ENCODE measurements around the gene ADCY7.

The ADCY7 gene

DNA sequence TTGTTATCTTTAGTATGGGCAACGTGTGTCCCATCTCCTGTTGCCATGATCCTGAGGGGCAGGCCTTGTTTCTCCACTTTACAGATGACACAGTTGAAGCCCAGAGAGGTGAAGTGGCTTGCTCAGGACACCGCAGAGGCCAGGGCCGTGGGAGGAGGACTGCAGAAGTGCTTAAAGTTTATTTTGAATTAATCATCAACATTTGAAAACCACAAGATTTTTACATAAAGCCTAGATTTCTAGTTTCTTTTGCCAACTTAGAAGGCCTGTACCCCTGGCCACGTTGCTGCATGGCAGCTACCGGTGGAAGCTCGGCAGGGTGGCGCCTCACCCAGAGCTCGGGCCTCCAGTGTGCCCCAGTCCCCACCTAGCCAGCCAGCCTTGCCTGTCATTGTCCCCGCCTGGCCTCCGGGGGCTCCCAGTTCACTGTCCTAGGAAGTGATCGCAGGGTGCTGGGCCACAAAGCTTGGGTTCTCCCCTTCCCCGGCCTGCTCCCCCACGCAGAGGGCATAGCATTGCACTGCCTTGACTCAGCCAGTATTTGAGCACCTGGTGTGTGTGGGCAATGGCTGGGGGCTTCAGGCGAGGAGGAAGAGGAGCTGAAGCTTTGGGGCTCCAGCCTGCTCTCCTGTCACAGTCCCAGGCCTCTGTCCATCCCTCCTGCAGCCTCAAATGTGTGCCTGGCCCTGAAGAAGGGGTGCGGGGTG lies 14.8 kb upstream of the ADCY7 start:
- no peak for DNase-seq

DNA sequence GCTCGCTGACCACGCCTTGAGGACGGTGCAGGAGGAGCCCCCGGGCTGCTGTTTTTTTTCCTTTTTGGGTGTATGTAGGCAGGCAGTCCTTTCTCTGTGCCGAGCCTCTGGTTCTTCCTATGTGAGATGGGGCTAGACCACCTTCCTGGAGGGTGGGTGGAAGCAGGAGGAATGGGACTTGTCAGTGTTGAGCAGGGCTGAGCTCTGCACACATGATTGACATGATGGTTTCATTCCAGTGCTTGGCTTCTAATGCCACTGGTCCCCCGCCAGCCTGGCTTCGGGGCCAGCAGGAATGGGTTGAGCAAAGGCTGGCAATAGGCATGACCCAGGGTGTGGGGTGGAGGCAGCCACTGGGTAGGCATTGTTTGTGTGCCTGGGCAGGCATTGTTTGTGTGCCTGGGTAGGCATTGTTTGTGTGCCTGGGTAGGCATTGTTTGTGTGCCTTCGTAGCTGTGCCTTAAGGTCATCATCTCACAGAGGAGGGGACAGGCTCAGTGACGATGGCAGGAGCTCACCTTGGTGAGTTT lies 14.2 kb upstream of the ADCY7 start:
- DNase-seq: no peak

GRCh38 chr16:50252874-50253513 lies 13.4 kb upstream of the ADCY7 start:
- no peak for DNase-seq

DNA sequence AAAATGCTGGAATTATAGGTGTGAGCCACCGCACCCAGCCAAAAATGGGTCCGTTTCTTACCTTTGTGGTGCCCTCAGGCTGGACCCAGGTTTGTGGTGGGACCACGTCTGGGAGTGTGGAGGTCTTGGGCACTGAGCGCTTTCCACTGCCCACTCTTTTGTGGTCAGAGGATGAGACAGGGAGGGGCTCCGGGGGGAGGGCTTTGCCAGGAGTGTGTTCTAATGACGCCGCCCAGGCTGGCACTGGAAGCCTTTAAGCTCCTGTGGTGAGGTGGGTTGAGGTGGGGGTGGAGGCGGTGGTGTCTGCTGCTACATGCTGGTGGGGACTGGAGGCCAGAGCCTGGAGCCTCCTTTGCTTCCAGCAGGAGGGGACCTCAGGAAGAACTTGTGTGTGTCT lies 12.8 kb upstream of the ADCY7 start:
- DNase-seq: no peak

GRCh38 chr16:50254072-50254471 lies 12.3 kb upstream of the ADCY7 start:
- DNase-seq: no peak

DNA sequence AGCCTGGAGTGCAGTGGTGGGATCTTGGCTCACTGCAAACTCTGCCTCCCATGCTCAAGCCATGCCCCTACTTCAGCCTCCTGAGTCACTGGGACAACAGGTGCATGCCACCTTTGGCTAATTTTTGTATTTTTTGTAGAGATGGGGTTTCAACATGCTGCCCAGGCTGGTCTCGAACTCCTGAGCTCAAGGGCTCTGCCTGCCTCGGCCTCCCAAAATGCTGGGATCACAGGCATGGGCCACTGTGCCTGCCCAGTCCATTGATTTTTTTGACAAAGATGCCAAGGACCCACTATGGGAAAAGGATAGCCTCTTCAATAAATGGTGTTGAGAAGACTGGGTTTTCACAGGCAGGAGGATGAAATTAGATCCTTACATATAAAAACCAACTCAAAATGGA lies 10.8 kb upstream of the ADCY7 start:
- no peak for DNase-seq

DNA sequence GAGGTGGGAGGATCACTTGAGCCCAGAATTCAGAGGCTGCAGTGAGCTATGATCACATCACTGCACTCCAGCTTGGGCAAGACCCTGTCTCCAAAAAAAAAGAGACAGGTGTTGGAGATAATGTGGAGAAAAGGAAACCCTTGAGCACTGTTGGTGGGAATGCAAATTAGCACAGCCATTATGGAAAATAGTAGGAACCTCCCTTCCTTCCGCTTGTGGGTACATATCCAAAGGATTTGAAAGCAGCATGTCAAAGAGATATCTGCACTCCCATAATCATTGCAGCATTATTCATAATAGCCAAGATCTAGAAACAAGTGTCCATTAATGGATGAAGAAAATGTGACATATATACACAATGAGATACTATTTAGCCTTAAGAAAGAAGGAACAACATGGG lies 9.7 kb upstream of the ADCY7 start:
- DNase-seq: no peak

GRCh38 chr16:50257876-50258275 lies 8.5 kb upstream of the ADCY7 start:
- no peak for DNase-seq

DNA sequence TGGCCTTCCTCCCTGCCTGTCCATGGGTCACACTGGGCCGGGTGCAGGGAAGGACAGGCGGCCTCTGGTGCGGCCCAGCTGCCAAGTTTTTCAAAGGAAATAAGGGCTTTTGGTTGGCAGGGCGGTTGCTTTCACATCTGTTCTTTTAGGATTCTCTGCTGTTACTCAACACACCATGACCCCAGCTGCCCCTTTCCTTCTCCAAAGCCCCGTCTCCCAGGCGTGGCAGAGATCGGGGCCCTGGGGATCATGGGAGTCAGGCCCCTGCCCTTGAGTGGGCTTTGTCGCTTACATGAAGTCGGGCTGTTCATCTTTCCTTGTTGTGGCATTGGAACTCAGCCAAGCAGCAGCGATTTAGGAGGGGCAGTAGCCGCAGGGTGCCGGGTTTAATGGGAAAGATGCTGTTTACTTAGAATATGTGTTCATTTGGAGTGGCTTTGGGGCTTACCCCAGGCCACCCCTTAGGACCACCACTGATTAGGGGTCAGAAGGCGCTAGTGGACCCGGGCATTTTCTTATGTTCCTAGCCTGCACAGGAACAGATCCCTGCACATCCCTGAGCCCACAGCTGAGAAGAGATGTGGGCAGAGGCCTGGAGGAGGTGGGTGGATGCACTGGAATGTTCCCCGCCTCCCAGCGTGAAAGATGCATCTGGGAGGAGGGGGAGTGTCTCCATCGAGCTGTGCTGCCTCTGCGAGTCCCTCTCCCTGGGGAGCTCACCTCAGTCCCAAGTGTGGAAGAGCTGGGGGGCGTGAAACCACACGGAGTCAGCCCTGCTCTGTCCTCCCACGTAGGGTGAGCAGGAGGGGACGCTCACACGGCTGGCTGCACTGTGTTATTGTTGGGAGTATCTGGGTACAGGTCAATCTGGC lies 6.8 kb upstream of the ADCY7 start:
- no peak for DNase-seq

- no peak for DNase-seq
Observed at GRCh38 chr16:50260206-50261159, 5.9 kb upstream of the ADCY7 start.

DNA sequence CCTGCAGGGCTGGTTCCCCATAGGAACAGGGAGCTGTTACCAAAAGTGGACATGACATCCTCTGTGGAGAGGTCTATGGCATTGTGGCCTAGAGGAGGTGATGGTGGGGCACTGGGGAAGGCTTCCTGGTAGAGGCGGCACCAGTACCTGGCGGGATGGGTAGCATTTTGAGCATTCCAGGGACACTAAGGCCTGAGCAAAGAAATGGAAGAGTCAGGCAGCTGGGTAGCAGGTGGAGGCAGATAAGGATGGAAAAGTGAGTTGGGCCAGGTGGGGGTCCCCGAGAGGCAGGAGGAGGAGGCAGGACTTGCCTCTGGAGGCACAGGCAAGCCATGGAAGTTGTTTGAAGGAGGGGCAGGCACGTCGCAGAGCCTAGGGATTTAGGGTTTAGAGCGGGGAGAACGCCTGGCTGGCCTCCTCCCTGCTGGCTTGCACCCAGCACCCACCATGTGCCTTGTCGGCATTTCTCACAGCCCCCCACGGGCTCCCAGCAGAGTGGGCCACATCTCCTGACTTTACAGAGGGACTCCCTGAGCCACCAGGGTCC lies 5.1 kb upstream of the ADCY7 start:
- no peak for DNase-seq

GRCh38 chr16:50261707-50262235 lies 4.6 kb upstream of the ADCY7 start:
- DNase-seq: peak; percentile 21

- DNase-seq: no peak
Observed at GRCh38 chr16:50263060-50263909, 3.1 kb upstream of the ADCY7 start.

- no peak for DNase-seq
Observed at GRCh38 chr16:50263940-50264929, 2.1 kb upstream of the ADCY7 start.

DNA sequence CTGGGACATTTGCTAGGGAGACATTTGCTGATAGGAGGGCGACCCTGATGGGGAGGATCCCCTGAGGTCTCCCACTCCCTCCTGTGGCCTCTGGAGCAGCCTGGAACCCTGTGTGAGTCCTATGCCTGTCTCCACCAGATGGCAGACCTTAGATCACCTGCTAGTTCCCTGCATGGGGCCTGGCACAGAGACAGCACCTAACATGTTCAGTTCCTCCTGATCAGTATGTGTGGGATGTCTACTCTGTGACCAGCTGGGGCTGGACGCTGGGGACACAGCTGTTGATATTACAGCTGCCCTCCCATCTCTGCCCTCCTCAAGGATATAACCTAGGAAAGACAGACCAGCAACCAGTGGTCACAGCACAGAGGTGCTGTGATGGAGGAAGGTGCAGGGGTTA lies 1.1 kb upstream of the ADCY7 start:
- no peak for DNase-seq

- no peak for DNase-seq
Observed at GRCh38 chr16:50265716-50266336, 525 bp upstream of the ADCY7 start.

GRCh38 chr16:50267151-50267631 lies 840 bp downstream of the ADCY7 start:
- DNase-seq: no peak

DNA sequence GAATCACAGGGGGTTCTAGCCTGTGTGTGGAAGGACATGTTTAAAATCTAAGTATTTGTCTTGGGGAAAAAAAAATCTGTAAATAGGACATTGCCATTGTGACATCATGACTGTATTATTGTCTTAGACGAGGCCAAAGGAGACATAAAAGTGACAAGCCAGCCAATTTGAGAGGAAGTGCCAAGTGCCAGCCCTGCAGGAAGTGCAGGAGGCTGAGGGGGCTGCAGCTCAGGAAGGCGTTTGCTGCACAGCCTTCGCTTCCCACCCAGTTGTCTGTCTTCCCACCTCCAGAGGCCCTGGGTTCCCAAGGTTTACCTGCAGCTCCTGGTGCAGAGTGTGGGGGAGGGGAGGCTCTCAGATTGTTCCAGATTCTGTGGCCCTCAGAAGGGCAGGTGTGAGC lies 1.3 kb downstream of the ADCY7 start:
- DNase-seq: no peak

DNA sequence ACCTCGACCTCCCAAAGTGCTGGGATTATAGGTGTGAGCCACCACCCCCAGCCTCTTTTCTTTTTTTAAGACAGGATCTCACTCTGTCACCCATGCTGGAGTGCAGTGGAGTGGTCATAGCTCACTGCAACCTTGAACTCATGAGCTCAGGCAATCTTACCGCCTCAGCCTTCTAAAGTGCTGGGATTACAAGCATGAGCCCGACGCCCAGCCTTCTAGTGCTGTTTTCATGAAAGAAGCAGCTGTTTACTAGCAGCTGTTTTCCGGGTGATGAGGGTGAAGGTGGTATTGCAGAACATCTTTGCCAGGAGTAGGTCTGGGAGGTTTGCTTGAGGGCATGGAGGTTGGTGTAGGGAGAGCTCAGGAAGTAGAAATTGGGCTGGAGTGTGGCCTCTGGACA lies 2.0 kb downstream of the ADCY7 start:
- no peak for DNase-seq
